Neuronal stem cell (in vitro differentiated cells): Measurements from ENCODE around the gene HOOK1.

ENCODE experiments used
- DNase-seq: peaks from one replicate; pipeline ENCODE4 v3.0.0-alpha.2; 2013; ENCODE audit warnings: low spot score
- H2AFZ ChIP-seq: one replicate; pipeline ENCODE4 v1.6.1; 2013; ENCODE audit warnings: mild to moderate bottlenecking, low read length, inconsistent platforms
- H2AK5ac ChIP-seq: 2 replicates; pipeline ENCODE4 v1.6.1; 2013; ENCODE audit warnings: low read depth, mild to moderate bottlenecking, inconsistent platforms, low read length, moderate library complexity, mixed read lengths
- H2BK120ac ChIP-seq: 2 replicates; pipeline ENCODE4 v1.6.1; 2013; ENCODE audit warnings: low read depth, mild to moderate bottlenecking, inconsistent platforms, low read length, moderate library complexity, mixed read lengths
- H2BK12ac ChIP-seq: one replicate; pipeline ENCODE4 v1.6.1; 2013; ENCODE audit warnings: low read length, inconsistent platforms
- H2BK15ac ChIP-seq: 2 replicates; pipeline ENCODE4 v1.6.1; 2013; ENCODE audit warnings: mild to moderate bottlenecking, low read length, inconsistent platforms, mixed read lengths
- H2BK5ac ChIP-seq: one replicate; pipeline ENCODE4 v1.6.1; 2013; ENCODE audit warnings: inconsistent platforms, mild to moderate bottlenecking, low read length, moderate library complexity
- H3K14ac ChIP-seq: one replicate; pipeline ENCODE4 v1.6.1; 2013; ENCODE audit warnings: low read length, inconsistent platforms
- H3K18ac ChIP-seq: 2 replicates; pipeline ENCODE4 v1.6.1; 2013; ENCODE audit warnings: low read length, inconsistent platforms
- H3K23ac ChIP-seq: 2 replicates; pipeline ENCODE4 v1.6.1; 2013; ENCODE audit warnings: low read depth, mild to moderate bottlenecking, mixed read lengths, low read length, inconsistent platforms; ENCODE audit not compliant: poor library complexity
- H3K27ac ChIP-seq: replicated peaks from 3 replicates; pipeline ENCODE4 v1.5.1; 2013; ENCODE audit warnings: low read length, inconsistent platforms
- H3K27me3 ChIP-seq, 3 experiments: 2 replicates each; pipeline ENCODE4 v1.6.1; 2013; ENCODE audit warnings: low read length in 3 of 3, mild to moderate bottlenecking in 2 of 3, inconsistent platforms in 1 of 3, low read depth in 1 of 3, mixed read lengths in 1 of 3, moderate library complexity in 1 of 3; ENCODE audit not compliant: control insufficient read depth in 3 of 3, insufficient read depth in 3 of 3
- H3K36me3 ChIP-seq, 2 donors: replicated peaks in 1 of 2; 2 replicates each; pipeline ENCODE4 v1.6.1; 2013; ENCODE audit warnings: low read length in 2 of 2; ENCODE audit not compliant: control insufficient read depth in 2 of 2, insufficient read depth in 2 of 2
- H3K4ac ChIP-seq: 2 replicates; pipeline ENCODE4 v1.6.1; 2013; ENCODE audit warnings: inconsistent platforms, mild to moderate bottlenecking, low read length, moderate library complexity
- H3K4me1 ChIP-seq, 2 donors: 1 replicate in 1 of 2; 2 replicates in 1 of 2; pipeline ENCODE4 v1.6.1; 2013; ENCODE audit warnings: low read length in 2 of 2, low read depth in 1 of 2; ENCODE audit not compliant: control insufficient read depth in 2 of 2, insufficient read depth in 1 of 2
- H3K4me2 ChIP-seq: one replicate; pipeline ENCODE4 v1.6.1; 2013; ENCODE audit warnings: mild to moderate bottlenecking, low read length, inconsistent platforms; ENCODE audit not compliant: insufficient read depth, poor library complexity, severe bottlenecking
- H3K4me3 ChIP-seq, 2 donors: 2 replicates each; pipeline ENCODE4 v1.5.1; 2013; ENCODE audit warnings: low read length in 2 of 2, mild to moderate bottlenecking in 2 of 2, inconsistent platforms in 1 of 2, moderate library complexity in 1 of 2
- H3K79me1 ChIP-seq: one replicate; pipeline ENCODE4 v1.6.1; 2013; ENCODE audit warnings: low read depth, mild to moderate bottlenecking, inconsistent platforms, low read length, moderate library complexity
- H3K9ac ChIP-seq: one replicate; pipeline ENCODE4 v1.6.1; 2013; ENCODE audit warnings: mild to moderate bottlenecking, low read depth, low read length, inconsistent platforms; ENCODE audit not compliant: poor library complexity
- H3K9me3 ChIP-seq, 2 donors: replicated peaks in 1 of 2; 2 replicates each; pipeline versions ENCODE3 to v1.6.1; 2013; ENCODE audit warnings: low read length in 2 of 2, mild to moderate bottlenecking in 2 of 2, inconsistent platforms in 1 of 2, low read depth in 1 of 2, mixed read lengths in 1 of 2, moderate library complexity in 1 of 2; ENCODE audit not compliant: control insufficient read depth in 2 of 2, insufficient read depth in 1 of 2
- H4K8ac ChIP-seq: one replicate; pipeline ENCODE4 v1.6.1; 2013; ENCODE audit warnings: low read depth, mild to moderate bottlenecking, inconsistent platforms, low read length, moderate library complexity
- H4K91ac ChIP-seq: one replicate; pipeline ENCODE4 v1.6.1; 2013; ENCODE audit warnings: low read length, low read depth, mild to moderate bottlenecking, inconsistent platforms; ENCODE audit not compliant: poor library complexity
- WGBS, 2 donors: extraction: QIAGEN DNeasy Blood & Tissue Kit; methylation state at CpG; one replicate each; pipeline ENCODE4 v1.1.7; 2013; ENCODE audit warnings: missing lambda C conversion rate in 2 of 2, mixed read lengths in 1 of 2; ENCODE audit not compliant: insufficient read length in 2 of 2, insufficient replicate concordance in 1 of 2; ENCODE audit errors: extremely low coverage in 2 of 2; 5-methylcytosine and 5-hydroxymethylcytosine counted together

Gene HOOK1

DNA sequence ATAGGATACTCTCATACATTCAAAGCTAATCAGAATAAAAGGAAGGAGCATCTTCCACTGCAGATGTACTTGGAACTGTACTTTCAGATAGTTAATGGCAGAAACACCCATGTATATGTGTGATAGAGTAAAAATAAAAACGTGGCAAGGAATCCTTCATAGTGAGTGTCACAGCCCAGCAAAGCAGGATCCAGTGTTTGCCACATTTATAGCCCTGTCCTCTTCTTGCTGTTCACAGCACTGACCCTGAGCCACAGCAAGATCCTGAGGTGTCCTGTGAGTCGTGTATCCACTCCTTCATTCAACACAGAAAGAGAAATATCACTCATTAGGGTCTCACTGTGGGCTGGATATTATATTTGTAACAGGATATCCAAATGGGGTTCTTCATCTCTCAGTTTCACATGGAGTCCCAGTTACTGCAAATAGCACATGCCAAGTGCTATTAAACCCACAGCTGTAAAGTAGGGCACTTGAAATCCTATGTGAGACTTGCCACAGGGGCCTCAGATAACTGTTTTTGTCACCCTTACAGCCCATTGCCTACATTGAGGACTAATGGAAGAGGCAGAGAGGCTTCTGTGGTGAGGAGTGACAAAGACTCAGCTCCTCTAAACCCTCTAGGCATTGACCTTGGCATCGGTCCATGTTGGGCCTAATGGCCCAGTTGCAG, 70.5 kb downstream of the HOOK1 start:
- no peak overlapping the region for H2BK120ac ChIP-seq
- H3K14ac ChIP-seq = no peak overlapping the region
- H2BK5ac ChIP-seq = no peak overlapping the region
- H3K4me1 ChIP-seq = peaks cover 0 to 4% of the 10 kb centered on the region in 2 donors
- H3K4ac ChIP-seq = no peak overlapping the region
- no peaks in the 10 kb centered on the region for H3K36me3 ChIP-seq
- no peak overlapping the region for H2BK15ac ChIP-seq
- no peak for DNase-seq
- H3K27me3 ChIP-seq = peaks cover 0 to 3% (median 0%) of the 10 kb centered on the region in 3 experiments
- no peak overlapping the region for H3K9ac ChIP-seq
- H3K79me1 ChIP-seq = no peaks in the 10 kb centered on the region
- H4K8ac ChIP-seq = no peak overlapping the region
- no peak overlapping the region for H3K27ac ChIP-seq
- no peak overlapping the region for H3K4me2 ChIP-seq
- H3K4me3 ChIP-seq = no peak overlapping the region
- no peak overlapping the region for H4K91ac ChIP-seq
- H3K23ac ChIP-seq = no peak overlapping the region
- H2AK5ac ChIP-seq = no peak overlapping the region
- no CpG with 5 or more reads among the region's 3 CpGs for WGBS, 2 donors
- H3K18ac ChIP-seq = no peak overlapping the region
- H2AFZ ChIP-seq = no peak overlapping the region
- peaks cover 0 to 1% of the 10 kb centered on the region in 2 donors for H3K9me3 ChIP-seq
- H2BK12ac ChIP-seq = no peak overlapping the region

DNA sequence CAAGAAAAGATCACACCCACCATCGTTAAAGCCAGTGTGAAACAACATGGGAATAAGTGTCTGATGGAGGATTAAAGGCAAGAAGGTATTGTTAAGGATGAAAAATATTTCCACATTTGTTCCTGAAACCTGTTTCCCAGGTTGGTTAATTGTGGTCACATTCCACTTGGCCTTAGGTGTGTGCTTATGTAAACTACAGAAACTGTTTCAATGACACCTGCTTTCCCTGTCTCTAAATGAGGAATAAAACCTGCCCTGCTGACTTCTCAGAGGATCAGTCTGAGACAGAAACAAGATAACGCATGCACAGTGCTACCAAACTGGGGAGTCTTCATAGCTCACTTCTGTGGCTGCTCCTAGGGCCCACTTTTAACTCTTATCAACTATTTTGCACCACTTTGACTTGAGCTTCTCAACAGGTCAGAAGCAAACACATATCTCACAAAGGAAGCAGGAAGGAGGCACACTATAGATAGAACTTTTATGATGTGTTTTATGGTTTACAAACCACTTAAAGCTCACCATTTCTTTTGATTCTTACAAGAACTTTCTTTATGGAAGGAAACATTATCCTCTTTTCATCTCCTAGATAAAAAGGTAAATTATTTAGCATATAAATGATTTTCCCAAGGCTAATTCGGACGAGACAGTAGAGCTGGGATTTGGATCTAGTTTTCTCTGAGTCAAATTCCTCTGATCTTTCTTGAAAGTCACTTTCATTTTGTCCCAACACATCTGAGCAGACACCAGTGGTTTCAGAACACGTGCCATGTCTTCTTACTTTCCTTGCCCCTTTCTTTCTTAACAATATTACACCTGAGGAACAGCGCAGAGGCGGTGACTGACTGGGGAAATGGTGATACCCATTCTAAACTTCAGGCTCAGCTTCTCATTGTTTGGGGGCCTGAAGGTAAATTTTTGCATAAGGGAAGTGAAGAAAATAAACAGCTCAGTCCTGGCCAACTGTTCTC, 78.4 kb downstream of the HOOK1 start:
- DNase-seq = no peak
- Histone ChIP-seq H4K91ac (no peak overlapping the region), H2BK5ac (no peak overlapping the region), H3K4me2 (no peak overlapping the region), H4K8ac (no peak overlapping the region), H2AFZ (no peak overlapping the region), H3K36me3 (no peaks in the 10 kb centered on the region), H3K23ac (no peak overlapping the region), H3K27me3 (no peaks in the 10 kb centered on the region), H2BK12ac (no peak overlapping the region), H2AK5ac (no peak overlapping the region), H3K18ac (no peak overlapping the region), H3K14ac (no peak overlapping the region), H3K79me1 (no peaks in the 10 kb centered on the region), H3K9me3 (no peaks in the 10 kb centered on the region), H3K4me3 (no peak overlapping the region), H3K4ac (no peak overlapping the region), H3K9ac (no peak overlapping the region), H3K4me1 (peaks cover 0 to 2% of the 10 kb centered on the region in 2 donors), H2BK120ac (no peak overlapping the region), H3K27ac (no peak overlapping the region), H2BK15ac (no peak overlapping the region)
- WGBS, 2 donors = no CpG with 5 or more reads among the region's 7 CpGs

DNA sequence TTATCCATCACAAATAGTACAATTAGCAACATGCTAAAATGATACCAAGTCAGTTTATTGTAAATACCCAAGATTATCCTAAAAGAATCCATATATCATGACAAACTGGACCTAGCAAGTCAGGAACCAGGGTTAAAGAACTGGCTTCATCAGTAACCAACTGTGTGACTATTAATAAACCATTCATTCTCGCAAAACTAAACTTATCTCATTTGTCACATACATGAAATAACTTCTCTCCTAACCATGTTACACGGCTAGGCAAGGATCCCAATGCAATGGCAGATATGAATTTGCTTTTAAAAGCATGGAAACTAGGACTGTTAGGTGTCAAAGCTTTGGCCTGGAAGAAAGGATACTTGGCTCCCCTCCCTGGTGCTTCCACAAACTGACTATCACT, 82.4 kb downstream of the HOOK1 start:
- Histone ChIP-seq H2BK120ac (no peak overlapping the region), H3K9ac (no peak overlapping the region), H3K4me2 (no peak overlapping the region), H2BK15ac (no peak overlapping the region), H4K8ac (no peak overlapping the region), H2AFZ (no peak overlapping the region), H3K4me3 (no peak overlapping the region), H3K36me3 (no peaks in the 10 kb centered on the region), H3K79me1 (no peaks in the 10 kb centered on the region), H3K27me3 (no peaks in the 10 kb centered on the region), H3K14ac (no peak overlapping the region), H3K4me1 (no peaks in the 10 kb centered on the region), H3K18ac (no peak overlapping the region), H2BK5ac (no peak overlapping the region), H4K91ac (no peak overlapping the region), H2AK5ac (no peak overlapping the region), H3K27ac (no peak overlapping the region), H2BK12ac (no peak overlapping the region), H3K4ac (no peak overlapping the region), H3K23ac (no peak overlapping the region), H3K9me3 (no peaks in the 10 kb centered on the region)
- WGBS, 2 donors = 100% methylated on average over 1 of the region's 2 CpGs; no CpG with 5 or more reads in 1 of the 2 donors
- DNase-seq = no peak

DNA sequence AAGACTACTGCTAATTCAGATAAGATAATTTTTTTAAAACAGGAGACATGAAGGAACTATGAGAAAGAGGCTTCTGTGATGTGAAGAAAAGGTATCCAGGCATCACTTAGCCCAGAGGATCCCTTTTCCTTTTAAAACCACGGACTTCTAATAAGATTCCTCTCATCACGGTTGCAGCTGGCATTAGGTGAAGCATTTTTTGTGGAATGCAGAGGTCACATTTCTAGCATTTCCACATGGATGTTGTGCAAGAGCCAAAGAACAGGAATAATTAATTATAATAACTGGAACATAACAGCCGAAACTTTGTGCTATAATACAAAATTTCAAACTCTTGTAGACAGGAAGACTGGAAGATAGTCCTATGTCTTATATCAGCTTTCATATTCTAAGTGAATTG, 84.2 kb downstream of the HOOK1 start:
- Histone ChIP-seq H3K4ac (no peak overlapping the region), H2AFZ (no peak overlapping the region), H3K27ac (no peak overlapping the region), H4K8ac (no peak overlapping the region), H3K4me3 (no peak overlapping the region), H4K91ac (no peak overlapping the region), H3K79me1 (no peaks in the 10 kb centered on the region), H3K9me3 (no peaks in the 10 kb centered on the region), H2AK5ac (no peak overlapping the region), H2BK15ac (no peak overlapping the region), H3K9ac (no peak overlapping the region), H3K4me2 (no peak overlapping the region), H3K14ac (no peak overlapping the region), H2BK12ac (no peak overlapping the region), H3K27me3 (no peaks in the 10 kb centered on the region), H3K23ac (no peak overlapping the region), H2BK120ac (no peak overlapping the region), H3K4me1 (no peaks in the 10 kb centered on the region), H2BK5ac (no peak overlapping the region), H3K18ac (no peak overlapping the region), H3K36me3 (no peaks in the 10 kb centered on the region)
- no peak for DNase-seq
- no CpG with 5 or more reads among the region's 3 CpGs for WGBS, 2 donors
